DOHH2 (cell line): ENCODE results near the gene PIGL.
"Not testable (repeated sequence)": the region's sequence is repeated elsewhere in the genome, so short reads cannot be mapped to it uniquely, and the experiment has no call there.

Source experiments
- EZH2phosphoT487 ChIP-seq: fragments of 200-600 bp; sonication (generic); IDR thresholded peaks from 2 replicates; pipeline ENCODE4 v1.6.1; 2017; ENCODE audit warnings: borderline replicate concordance, mild to moderate bottlenecking, antibody characterized with exemption, low read length, moderate library complexity, mixed read lengths
- TF ChIP-seq, protein P1 (sequence below): fragments of 200-600 bp; sonication (generic); IDR thresholded peaks from one replicate; pipeline ENCODE4 v1.5.1; 2014; ENCODE audit warnings: antibody characterized with exemption, mild to moderate bottlenecking, low read depth, low read length; ENCODE audit not compliant: poor library complexity, severe bottlenecking

DNA sequence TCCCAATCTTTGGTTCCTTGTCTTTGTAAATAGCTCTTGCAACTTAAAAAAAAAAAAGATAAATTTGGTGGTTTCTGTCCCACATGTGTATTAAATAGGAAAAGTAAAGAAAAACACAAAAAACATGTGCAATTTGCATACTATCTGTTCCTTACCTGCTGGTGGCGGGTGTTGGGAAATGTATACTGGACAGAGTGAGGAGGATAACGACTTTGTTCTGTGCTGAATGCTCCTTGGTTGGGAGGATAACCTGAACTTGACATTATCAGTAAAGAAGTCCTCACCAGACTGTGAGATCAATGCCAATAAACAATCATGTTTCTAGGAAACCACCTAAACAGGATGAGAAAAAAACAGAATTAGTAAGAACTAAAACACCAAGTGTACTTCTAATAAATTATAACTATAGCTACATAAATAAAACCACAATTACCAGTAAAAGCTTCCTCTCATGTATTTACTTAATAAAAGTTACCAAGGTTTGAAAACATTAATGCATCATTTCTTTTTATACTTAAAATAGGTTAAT lies 22.6 kb upstream of the PIGL start:
- TF ChIP-seq, protein P1, sequence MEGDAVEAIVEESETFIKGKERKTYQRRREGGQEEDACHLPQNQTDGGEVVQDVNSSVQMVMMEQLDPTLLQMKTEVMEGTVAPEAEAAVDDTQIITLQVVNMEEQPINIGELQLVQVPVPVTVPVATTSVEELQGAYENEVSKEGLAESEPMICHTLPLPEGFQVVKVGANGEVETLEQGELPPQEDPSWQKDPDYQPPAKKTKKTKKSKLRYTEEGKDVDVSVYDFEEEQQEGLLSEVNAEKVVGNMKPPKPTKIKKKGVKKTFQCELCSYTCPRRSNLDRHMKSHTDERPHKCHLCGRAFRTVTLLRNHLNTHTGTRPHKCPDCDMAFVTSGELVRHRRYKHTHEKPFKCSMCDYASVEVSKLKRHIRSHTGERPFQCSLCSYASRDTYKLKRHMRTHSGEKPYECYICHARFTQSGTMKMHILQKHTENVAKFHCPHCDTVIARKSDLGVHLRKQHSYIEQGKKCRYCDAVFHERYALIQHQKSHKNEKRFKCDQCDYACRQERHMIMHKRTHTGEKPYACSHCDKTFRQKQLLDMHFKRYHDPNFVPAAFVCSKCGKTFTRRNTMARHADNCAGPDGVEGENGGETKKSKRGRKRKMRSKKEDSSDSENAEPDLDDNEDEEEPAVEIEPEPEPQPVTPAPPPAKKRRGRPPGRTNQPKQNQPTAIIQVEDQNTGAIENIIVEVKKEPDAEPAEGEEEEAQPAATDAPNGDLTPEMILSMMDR, result not testable (repeated sequence)
- not testable (repeated sequence) for TF ChIP-seq EZH2phosphoT487
